Measurements from ENCODE around the gene ZNF557. TPM values are rescaled to one million over a fixed set of nuclear protein-coding genes. Genes with fewer than 3 reads are reported as not detected.
A peak's percentile ranks its signal among the peaks of the same experiment; 100 is the strongest.

Gene ZNF557
- total RNA-seq, 1 donor from 2014 or later, result 17.5 TPM

GRCh38 chr19:7074705-7075282 is 5.3 kb downstream of the ZNF557 start:
- DNase-seq (ENCODE audit: low read depth in 2 of 2), result no peak

- DNase-seq (ENCODE audit: low read depth in 2 of 2), result no peak
Measured at GRCh38 chr19:7076151-7076550, 6.6 kb downstream of the ZNF557 start.

- DNase-seq (ENCODE audit: low read depth in 2 of 2), result no peak
Measured at GRCh38 chr19:7078008-7078407, 8.5 kb downstream of the ZNF557 start.

- peak; percentile 24 to 41 for DNase-seq (ENCODE audit: low read depth in 2 of 2)
Measured at GRCh38 chr19:7083076-7083956, 13.8 kb downstream of the ZNF557 start.

GRCh38 chr19:7088999-7089398 is 19.5 kb downstream of the ZNF557 start:
- DNase-seq (ENCODE audit: low read depth in 2 of 2), result no peak

GRCh38 chr19:7098096-7098495 is 28.6 kb downstream of the ZNF557 start:
- no peak for DNase-seq (ENCODE audit: low read depth in 2 of 2)

GRCh38 chr19:7098701-7099596 is 29.4 kb downstream of the ZNF557 start:
- peak; percentile 88 to 90 for DNase-seq (ENCODE audit: low read depth in 2 of 2)

- no peak for DNase-seq (ENCODE audit: low read depth in 2 of 2)
Measured at GRCh38 chr19:7099597-7099921, 30.1 kb downstream of the ZNF557 start.

- no peak for DNase-seq (ENCODE audit: low read depth in 2 of 2)
Measured at GRCh38 chr19:7101498-7102253, 32.2 kb downstream of the ZNF557 start.

- DNase-seq (ENCODE audit: low read depth in 2 of 2), result no peak
Measured at GRCh38 chr19:7104747-7105447, 35.4 kb downstream of the ZNF557 start.

- DNase-seq (ENCODE audit: low read depth in 2 of 2), result no peak
Measured at GRCh38 chr19:7106711-7107657, 37.5 kb downstream of the ZNF557 start.

- DNase-seq (ENCODE audit: low read depth in 2 of 2), result no peak
Measured at GRCh38 chr19:7109678-7110289, 40.3 kb downstream of the ZNF557 start.

GRCh38 chr19:7112675-7113074 is 43.2 kb downstream of the ZNF557 start:
- DNase-seq (ENCODE audit: low read depth in 2 of 2), result no peak

- DNase-seq (ENCODE audit: low read depth in 2 of 2), result peak in 1 of 2 donors; percentile 7
Measured at GRCh38 chr19:7113233-7113632, 43.7 kb downstream of the ZNF557 start.

GRCh38 chr19:7115721-7116120 is 46.2 kb downstream of the ZNF557 start:
- DNase-seq (ENCODE audit: low read depth in 2 of 2), result no peak

GRCh38 chr19:7117248-7117647 is 47.7 kb downstream of the ZNF557 start:
- no peak for DNase-seq (ENCODE audit: low read depth in 2 of 2)

GRCh38 chr19:7119582-7119981 is 50.1 kb downstream of the ZNF557 start:
- no peak for DNase-seq (ENCODE audit: low read depth in 2 of 2)

GRCh38 chr19:7120499-7120898 is 51.0 kb downstream of the ZNF557 start:
- no peak for DNase-seq (ENCODE audit: low read depth in 2 of 2)

- DNase-seq (ENCODE audit: low read depth in 2 of 2), result no peak
Measured at GRCh38 chr19:7122701-7123100, 53.2 kb downstream of the ZNF557 start.
